Ectodermal cell (in vitro differentiated cells): ENCODE data around the gene CDC14A.
"Not testable (repeated sequence)": the region's sequence is repeated elsewhere in the genome, so short reads cannot be mapped to it uniquely, and the experiment has no call there.

Source experiments
- H3K27ac ChIP-seq: 2 replicates; pipeline ENCODE4 v1.7.0; 2013; ENCODE audit warnings: mild to moderate bottlenecking, low read depth, low read length; ENCODE audit not compliant: insufficient read depth, poor library complexity, severe bottlenecking
- H3K27me3 ChIP-seq: 2 replicates; pipeline ENCODE4 v1.7.0; 2013; ENCODE audit warnings: mild to moderate bottlenecking, low read length; ENCODE audit not compliant: insufficient read depth, control insufficient read depth, poor library complexity, severe bottlenecking
- H3K36me3 ChIP-seq: one replicate; pipeline ENCODE4 v1.7.0; 2013; ENCODE audit warnings: low read length; ENCODE audit not compliant: control insufficient read depth, insufficient read depth
- H3K4me1 ChIP-seq: one replicate; pipeline ENCODE4 v1.7.0; 2013; ENCODE audit warnings: low read length; ENCODE audit not compliant: control insufficient read depth, insufficient read depth
- H3K4me3 ChIP-seq: 2 replicates; pipeline ENCODE4 v1.7.0; 2013; ENCODE audit warnings: low read depth, low read length, control low read depth; ENCODE audit not compliant: insufficient read depth
- H3K9me3 ChIP-seq: 2 replicates; pipeline ENCODE4 v1.7.0; 2013; ENCODE audit warnings: mild to moderate bottlenecking, low read length, moderate library complexity; ENCODE audit not compliant: control insufficient read depth
- WGBS, 2 experiments: methylation state at CpG; one replicate each; pipeline ENCODE4 v1.1.7; 2013; ENCODE audit warnings: missing lambda C conversion rate in 2 of 2; 5-methylcytosine and 5-hydroxymethylcytosine counted together

CDC14A gene

GRCh38 chr1:100332331-100332730 lies 20.0 kb upstream of the CDC14A start:
- H3K9me3 ChIP-seq, result no peaks in the 10 kb centered on the region
- no peaks in the 10 kb centered on the region for H3K27me3 ChIP-seq
- H3K36me3 ChIP-seq, result no peaks in the 10 kb centered on the region
- H3K4me3 ChIP-seq, result no peak overlapping the region
- no peak overlapping the region for H3K27ac ChIP-seq
- no peaks in the 10 kb centered on the region for H3K4me1 ChIP-seq
- WGBS, 2 experiments, result 89 to 97% methylated on average over 9 of the region's 9 CpGs

DNA sequence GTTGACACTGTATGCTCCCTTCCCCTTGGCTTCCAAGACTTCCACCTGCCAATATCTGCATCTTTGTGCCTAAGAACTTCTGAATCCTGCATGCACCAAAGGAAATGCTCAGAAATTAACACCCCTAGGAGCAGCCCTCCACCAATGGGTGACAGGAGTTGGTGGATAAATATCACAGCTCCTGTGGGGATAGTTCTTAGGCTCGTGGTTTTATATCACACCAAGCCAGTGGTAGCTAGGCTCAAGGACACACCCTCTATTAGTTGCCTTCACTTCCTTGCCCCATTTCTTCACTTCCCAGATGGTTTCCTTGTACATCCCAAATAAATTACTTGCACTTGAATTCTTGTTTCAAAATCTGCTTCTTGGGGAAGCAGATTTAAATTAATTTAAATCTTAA lies 16.9 kb upstream of the CDC14A start:
- no peaks in the 10 kb centered on the region for H3K36me3 ChIP-seq
- WGBS, 2 experiments, result 93 to 95% methylated on average over 1 of the region's 1 CpG

GRCh38 chr1:100337878-100338277 lies 14.4 kb upstream of the CDC14A start:
- not testable (repeated sequence) for H3K27ac ChIP-seq, H3K27me3 ChIP-seq, H3K4me1 ChIP-seq, H3K36me3 ChIP-seq, H3K4me3 ChIP-seq, H3K9me3 ChIP-seq
- WGBS, 2 experiments, result 83 to 91% methylated on average over 5 of the region's 5 CpGs

More for the DNA sequence above, 16.9 kb upstream of the CDC14A start:
- H3K27me3 ChIP-seq, result no peaks in the 10 kb centered on the region
- no peak overlapping the region for H3K27ac ChIP-seq
- H3K4me3 ChIP-seq, result no peak overlapping the region
- H3K9me3 ChIP-seq, result no peaks in the 10 kb centered on the region
- no peaks in the 10 kb centered on the region for H3K4me1 ChIP-seq

GRCh38 chr1:100339735-100340134 lies 12.6 kb upstream of the CDC14A start:
- H3K36me3 ChIP-seq, H3K27me3 ChIP-seq, H3K4me1 ChIP-seq, H3K4me3 ChIP-seq, H3K9me3 ChIP-seq, H3K27ac ChIP-seq: not testable (repeated sequence)
- 82 to 91% methylated on average over 5 to 6 of the region's 6 CpGs for WGBS, 2 experiments

DNA sequence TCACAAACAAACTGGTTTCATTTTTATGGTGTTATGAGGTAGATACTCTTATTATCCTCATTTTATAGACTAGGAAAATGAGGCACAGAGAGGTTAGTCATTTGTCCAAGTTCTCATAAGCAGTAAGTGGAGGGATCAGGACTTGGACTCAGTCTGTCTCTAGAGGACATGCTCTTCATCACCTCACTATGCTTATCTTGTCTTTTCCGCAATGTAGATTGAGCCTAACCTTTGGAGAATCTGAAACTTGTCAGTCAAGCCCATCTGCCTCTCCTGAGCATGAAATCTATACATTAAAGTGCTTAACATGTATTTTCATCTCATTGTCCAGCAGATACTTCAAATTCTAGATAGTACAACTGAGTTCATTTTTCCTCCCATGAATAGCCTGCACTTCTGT lies 11.8 kb upstream of the CDC14A start:
- H3K4me3 ChIP-seq, result no peak overlapping the region
- no peaks in the 10 kb centered on the region for H3K27me3 ChIP-seq
- H3K9me3 ChIP-seq, result no peaks in the 10 kb centered on the region
- no peak overlapping the region for H3K27ac ChIP-seq
- no peaks in the 10 kb centered on the region for H3K4me1 ChIP-seq
- 88 to 98% methylated on average over 1 of the region's 1 CpG for WGBS, 2 experiments
- H3K36me3 ChIP-seq, result no peaks in the 10 kb centered on the region

DNA sequence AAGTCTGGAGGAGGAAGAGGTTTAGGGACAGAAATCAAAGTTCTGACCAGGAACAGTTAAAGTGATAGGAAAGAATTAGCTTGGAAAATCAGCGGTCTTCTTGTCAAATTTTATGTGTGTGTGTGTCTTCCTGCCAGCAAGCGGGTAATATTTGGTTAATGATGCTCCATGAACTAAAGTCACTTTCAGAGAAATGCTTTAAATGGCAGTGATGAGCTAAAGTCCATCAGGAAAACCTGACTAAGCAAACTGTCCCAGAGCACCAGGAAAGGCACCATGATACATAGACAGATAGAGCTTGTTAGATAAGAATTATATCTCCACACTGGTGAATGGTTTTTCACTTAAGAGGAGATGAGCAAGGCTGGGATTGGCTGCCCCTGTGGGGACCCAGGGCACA lies 10.0 kb upstream of the CDC14A start:
- Histone ChIP-seq H3K4me1 (no peaks in the 10 kb centered on the region), H3K36me3 (no peaks in the 10 kb centered on the region), H3K9me3 (no peaks in the 10 kb centered on the region), H3K4me3 (no peak overlapping the region), H3K27ac (no peak overlapping the region), H3K27me3 (no peaks in the 10 kb centered on the region)
- WGBS, 2 experiments, result 96 to 98% methylated on average over 2 of the region's 2 CpGs

GRCh38 chr1:100343897-100344296 lies 8.4 kb upstream of the CDC14A start:
- Histone ChIP-seq H3K36me3 (no peaks in the 10 kb centered on the region), H3K4me1 (no peaks in the 10 kb centered on the region), H3K4me3 (no peak overlapping the region), H3K27ac (no peak overlapping the region), H3K27me3 (no peaks in the 10 kb centered on the region), H3K9me3 (no peaks in the 10 kb centered on the region)
- 65 to 68% methylated on average over 3 of the region's 3 CpGs for WGBS, 2 experiments

- H3K27me3 ChIP-seq, result no peaks in the 10 kb centered on the region
- H3K27ac ChIP-seq, result no peak overlapping the region
- H3K9me3 ChIP-seq, result no peaks in the 10 kb centered on the region
- no peaks in the 10 kb centered on the region for H3K4me1 ChIP-seq
- H3K4me3 ChIP-seq, result no peak overlapping the region
- WGBS, 2 experiments, result 84 to 88% methylated on average over 2 of the region's 2 CpGs
- no peaks in the 10 kb centered on the region for H3K36me3 ChIP-seq
Measured at GRCh38 chr1:100344774-100345173, 7.5 kb upstream of the CDC14A start.

- Histone ChIP-seq H3K27me3 (no peaks in the 10 kb centered on the region), H3K4me1 (no peaks in the 10 kb centered on the region)
- 94 to 97% methylated on average over 1 to 2 of the region's 2 CpGs for WGBS, 2 experiments
Measured at GRCh38 chr1:100346387-100346786, 5.9 kb upstream of the CDC14A start.

GRCh38 chr1:100347009-100347966 lies 5.0 kb upstream of the CDC14A start:
- Histone ChIP-seq H3K4me3 (no peak overlapping the region), H3K9me3 (no peaks in the 10 kb centered on the region), H3K4me1 (no peaks in the 10 kb centered on the region), H3K36me3 (no peaks in the 10 kb centered on the region), H3K27me3 (no peaks in the 10 kb centered on the region), H3K27ac (no peak overlapping the region)
- WGBS, 2 experiments, result 95% methylated on average over 2 of the region's 5 CpGs; no CpG with 5 or more reads in 1 of the 2 experiments

More at GRCh38 chr1:100346387-100346786, 5.9 kb upstream of the CDC14A start:
- H3K27ac ChIP-seq, result no peak overlapping the region
- no peak overlapping the region for H3K4me3 ChIP-seq
- no peaks in the 10 kb centered on the region for H3K36me3 ChIP-seq
- H3K9me3 ChIP-seq, result no peaks in the 10 kb centered on the region
